ENCODE measurements around the gene GSTO2.

The GSTO2 gene

DNA sequence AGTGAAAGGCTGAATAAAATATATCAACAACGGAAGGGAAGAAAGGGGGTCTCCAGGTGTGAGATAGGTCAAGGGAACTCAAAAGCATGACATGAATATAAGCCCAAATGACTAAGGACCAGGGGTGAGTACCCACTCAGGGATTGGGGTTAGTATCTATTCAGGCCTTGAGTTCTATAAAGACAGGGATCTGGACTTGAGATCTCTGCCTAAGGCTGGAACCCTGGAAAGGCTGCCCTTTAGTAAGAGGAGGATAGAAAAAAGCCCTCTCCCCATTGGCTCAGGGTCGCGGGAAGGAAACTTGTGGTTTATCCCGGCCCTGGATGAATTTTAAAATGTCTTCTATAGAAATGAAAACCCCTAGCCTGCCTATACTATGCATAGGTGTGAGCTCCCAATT is 71.7 kb downstream of the GSTO2 start:
- no peak for DNase-seq (ENCODE audit: low read depth)

DNA sequence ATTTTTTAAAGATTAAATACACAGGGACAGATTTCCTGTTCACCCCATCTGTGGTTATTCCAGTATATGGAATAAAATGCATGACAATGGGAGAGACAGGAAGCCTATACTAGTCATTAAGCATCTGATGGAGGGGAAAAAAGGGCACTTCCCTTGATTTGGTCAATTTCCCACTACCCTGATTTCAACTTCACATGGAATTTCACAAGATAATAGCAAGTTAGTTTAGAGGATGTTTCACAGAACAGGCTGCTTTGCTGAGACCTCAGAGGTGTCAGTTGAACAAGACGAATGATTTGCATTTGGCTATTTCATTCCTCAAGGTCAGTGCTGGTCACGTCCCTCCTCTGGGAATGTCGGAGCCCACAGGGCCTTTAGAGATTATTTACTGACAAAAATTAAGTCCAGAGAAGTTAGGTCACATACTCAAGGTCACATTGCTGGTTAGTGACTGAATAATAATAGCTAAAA is 74.0 kb downstream of the GSTO2 start:
- DNase-seq (ENCODE audit: low read depth) = no peak

DNA sequence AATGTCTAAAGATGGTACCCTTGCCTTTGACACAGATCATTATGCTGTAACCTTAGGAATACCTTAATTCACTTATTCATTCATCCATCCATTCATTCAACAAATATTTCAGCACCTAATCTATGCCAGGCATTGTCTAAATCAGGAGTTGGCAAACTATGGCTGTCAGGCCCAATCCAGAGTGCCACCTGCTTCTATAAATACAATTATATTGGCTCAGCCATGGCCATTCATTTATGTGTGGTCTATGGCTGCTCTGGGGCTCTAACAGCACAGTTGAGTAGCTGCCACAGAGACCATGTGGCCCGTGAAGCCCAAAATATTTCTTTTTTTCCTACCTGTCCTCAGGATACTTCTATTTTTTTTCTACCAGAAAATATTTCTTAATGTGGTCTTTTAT is 75.2 kb downstream of the GSTO2 start:
- DNase-seq (ENCODE audit: low read depth) = no peak

DNA sequence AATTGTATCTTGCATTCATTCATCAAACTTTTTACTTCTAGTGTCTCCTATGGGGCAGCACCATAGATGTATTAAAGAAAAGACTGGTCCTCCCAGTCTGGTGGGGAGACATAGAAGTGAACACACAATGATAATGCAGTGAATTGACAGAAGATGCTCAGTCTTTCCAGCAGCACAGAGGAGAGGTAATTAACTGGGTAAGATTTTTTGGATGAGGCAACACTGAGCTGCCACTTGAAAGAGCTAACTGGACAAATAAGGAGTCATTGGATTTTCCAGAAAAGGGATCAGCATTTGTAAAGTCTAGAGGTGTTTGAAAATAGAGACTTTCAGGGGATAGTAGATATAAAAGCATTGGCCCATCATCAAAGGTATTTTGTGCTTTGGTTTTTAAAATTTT is 76.5 kb downstream of the GSTO2 start:
- DNase-seq (ENCODE audit: low read depth) = no peak

DNA sequence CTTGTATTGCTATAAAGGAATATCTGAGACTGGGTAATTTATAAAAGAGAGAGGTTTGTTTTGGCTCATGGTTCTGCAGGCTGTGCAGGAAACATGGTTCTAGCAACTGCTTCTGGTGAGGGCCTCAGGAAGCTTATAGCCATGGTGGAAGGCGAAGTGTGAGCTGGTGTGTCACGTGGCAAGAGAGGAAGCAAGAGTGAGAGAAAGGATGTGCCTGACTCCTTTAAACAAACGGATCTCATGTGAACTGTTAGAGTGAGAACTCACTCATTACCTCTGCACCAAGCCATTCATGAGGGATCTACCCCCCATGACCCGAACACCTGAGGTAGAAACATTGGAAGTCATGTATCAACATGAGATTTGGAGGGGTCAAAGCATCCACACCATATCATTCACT is 77.0 kb downstream of the GSTO2 start:
- no peak for DNase-seq (ENCODE audit: low read depth)

DNA sequence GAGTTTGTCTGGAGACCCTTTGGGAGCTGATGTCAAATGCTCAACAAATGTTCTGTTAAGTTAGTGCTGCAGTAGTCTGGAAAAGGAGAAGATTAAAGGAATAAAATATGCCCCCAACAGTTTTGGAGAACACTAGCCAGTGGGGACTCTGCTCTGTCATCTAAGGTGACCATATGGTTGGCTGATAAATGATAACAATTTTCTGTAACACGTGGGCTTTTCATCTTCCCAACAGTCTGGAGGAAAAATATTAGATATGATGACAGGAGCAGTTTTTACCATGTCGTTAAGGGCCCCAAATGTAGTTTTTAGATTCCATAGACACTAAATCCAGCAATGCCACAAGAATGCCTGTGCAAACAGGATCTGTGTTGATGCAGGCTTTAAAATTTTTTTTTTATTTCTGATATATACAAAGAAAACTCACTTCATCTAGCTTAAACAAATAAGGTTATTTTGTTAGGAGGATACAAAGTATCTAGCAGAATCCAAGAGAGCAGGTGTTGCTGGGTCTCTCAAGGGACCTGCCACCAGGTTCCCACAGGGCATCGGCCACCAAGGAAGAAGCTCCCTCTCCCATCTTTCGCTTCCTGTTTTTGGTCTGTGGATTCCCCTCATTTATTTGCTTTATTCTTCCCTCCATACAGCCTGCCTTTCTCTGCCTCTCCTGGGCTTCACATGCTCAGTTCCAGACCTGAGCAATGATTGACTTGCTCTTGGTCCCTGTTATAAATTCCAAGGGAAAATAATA is 78.5 kb downstream of the GSTO2 start:
- no peak for DNase-seq (ENCODE audit: low read depth)

DNA sequence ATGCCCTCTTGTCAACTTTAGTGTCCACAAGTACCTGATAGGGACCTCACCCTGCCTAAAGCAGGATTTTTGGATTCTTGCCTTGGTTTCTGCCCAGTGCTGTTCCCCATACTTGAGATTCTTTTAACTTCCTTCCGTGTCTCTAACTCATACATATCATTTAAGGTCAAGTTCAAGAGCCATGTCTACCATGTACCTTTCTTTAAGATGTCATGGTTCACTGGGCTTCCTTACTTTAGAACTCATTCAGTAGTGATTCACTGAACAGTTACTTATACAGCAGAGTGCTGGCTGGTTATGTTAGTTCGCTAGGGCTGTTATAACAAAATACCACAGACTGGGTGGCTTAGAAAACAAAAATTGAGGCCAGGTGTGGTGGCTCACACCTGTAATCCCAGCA is 79.6 kb downstream of the GSTO2 start:
- no peak for DNase-seq (ENCODE audit: low read depth)

DNA sequence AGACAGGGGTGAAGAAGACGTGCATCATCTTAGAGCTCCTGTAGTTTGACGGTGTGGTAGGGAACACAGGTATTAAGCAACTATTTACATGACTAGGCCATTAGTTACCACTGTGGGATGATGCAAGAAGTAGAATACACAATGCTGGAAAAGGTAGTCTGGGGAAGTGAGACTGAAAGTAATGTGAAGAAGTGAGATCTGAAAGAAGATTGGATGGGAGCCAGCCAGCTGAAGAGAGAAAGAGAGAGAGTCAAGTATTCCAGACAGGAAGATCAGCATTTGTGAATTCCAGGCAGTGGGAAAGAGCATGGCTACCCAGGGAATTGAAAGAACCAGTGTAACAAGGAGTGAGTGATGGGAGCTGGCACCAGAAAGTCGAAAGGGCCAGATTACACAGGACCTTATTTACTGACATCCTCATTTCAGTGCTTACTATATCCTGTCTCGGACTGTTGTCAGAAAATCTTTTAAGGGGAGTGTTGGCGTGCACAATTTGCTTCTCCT is 80.7 kb downstream of the GSTO2 start:
- DNase-seq (ENCODE audit: low read depth) = no peak

DNA sequence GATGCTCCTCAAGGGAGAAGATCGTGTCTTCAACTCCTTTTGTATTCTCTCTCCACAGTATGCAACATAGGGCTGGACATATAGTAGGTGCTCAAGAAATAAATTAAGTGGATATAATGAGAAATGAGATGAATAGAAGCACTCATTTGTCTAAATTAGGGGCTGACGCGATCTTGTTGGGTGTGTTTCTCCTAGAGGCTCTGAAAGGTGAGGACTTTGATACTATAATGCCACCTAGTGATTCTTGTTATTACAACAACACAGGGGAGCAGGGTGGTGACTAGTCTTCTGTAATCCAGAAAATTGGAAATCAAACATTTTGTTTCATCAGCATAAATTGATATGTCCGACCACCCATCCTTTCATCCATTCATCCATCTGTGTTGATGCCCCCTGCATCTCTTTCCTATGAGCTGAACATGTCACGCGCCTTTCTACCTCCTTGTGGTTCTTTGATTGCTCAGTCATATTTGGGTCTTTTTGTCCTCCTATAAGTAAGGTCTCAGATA is 81.2 kb downstream of the GSTO2 start:
- no peak for DNase-seq (ENCODE audit: low read depth)

DNA sequence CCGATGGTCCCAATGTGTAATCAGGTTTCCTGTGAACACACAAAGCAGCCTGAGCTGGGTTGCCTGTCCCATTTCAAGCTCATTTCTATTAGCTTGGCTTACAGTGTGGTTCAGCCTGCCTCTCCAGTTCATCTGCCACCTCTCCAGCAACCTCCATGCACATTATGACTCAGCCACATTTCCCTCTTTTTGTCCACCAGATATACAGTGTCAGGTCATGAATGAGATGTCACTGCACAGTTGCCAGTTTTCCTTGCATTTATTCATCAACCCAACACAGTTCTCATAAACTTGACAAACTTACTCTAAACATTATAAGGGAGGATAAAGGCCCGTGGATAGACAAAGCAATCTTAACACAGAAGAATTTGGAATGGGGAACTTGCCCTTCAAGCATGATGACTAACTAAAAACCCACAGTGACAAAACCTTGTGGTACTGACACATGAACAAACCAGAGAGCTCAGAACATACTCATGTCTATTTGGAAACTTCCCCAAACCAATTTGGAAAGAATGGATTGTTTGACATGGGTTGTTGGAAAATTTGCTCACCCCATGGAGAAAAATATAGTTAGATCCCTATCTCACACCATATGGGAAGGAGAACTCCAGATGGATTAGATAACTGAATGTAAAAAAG is 82.2 kb downstream of the GSTO2 start:
- DNase-seq (ENCODE audit: low read depth) = no peak

DNA sequence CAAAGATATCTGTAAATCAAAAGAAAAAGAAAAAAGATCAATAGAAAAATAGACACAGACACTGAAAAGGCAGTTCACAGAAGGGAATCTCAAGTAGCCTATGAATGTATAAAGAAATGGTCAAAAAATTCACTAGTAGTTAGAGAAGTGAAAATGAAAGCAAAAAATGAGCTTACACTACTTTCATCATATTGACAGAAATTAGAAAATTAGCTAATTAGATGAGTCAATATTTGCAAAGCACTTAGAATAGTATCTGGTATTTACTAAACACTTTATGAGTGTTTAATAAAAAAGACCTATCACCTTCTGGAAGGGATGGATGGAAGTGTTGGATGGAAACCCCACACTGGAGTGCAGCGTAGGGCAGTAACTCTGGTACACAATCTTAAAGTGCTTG is 82.9 kb downstream of the GSTO2 start:
- no peak for DNase-seq (ENCODE audit: low read depth)

DNA sequence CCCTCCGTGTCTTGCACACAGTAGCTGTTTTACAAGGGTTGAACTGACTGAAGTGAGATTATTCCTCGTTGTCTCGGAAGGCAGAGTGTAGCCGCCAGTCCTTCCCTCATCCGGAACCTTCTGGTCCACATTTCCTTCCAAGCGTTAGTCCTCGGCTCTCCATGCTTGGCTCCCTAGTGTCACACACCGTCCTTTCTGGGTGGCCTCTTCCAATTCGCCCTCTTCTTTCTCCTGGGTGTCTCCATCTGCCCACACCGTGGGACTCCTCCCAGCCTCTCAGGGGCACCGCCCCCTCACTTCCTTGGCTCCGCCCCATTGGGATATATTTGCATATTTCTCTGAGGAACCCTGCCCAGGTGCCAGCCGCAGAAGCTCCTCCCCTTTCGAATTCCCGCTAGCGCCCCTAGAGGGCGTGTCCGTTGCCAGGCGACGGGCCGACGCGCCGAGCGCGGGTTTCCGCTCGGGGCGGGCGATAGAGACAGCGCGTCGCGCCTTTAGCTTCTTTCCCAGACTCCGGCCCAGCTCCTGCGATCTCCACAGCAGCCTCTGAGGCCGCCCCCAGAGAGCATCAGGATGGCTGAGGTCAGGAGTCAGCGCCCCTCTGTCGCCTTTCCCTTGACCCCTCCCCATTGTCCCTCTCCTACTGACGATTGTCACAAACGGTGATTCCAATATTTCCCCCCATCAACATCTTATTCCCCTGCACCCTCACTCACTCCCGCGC is 84.5 kb downstream of the GSTO2 start, which contains the start of gene CFAP58:
Gene CFAP58, plus strand, starts transcription at position 509 of the 724 bp plus-strand sequence. Its CDS starts 65 bp downstream, at position 574.
- peak; percentile 84 for DNase-seq (ENCODE audit: low read depth)
